ENCODE results near the gene VARS1.

DNA sequence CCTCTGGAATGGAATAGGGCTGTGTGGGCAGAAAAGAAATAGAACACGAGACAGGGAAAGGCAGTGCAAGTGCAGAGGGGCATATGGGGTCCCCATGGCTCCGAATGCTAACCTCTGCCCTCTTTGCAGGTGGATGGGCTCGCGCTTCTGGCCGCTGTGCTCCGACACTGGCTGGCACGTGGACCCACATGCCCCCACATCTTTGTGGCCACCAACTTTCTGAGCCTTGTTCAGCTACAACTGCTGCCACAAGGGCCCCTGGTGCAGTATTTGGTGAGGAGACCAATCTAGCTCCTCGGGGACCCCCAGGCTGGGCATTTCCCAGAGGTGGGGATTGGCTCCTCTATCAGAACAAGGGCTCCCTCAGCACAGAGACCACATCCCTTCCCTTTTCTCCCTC is 34.2 kb downstream of the VARS1 start:
- TF ChIP-seq MAZ (IDR thresholded peaks at IDR 0.05; ENCODE audit: borderline replicate concordance, low read depth, low read length) (no peak), FOXS1 (CRISPR knock-in tag; IDR thresholded peaks at IDR 0.05) (no peak), POLR2A (IDR thresholded peaks at IDR 0.05; ENCODE audit: low read length) (no peak), MYC (IDR thresholded peaks at IDR 0.05; ENCODE audit: borderline replicate concordance, low read length) (no peak), ZFP36 (IDR thresholded peaks at IDR 0.05; ENCODE audit: borderline replicate concordance, partially characterized antibody) (no peak)
- TF ChIP-seq, protein P1, sequence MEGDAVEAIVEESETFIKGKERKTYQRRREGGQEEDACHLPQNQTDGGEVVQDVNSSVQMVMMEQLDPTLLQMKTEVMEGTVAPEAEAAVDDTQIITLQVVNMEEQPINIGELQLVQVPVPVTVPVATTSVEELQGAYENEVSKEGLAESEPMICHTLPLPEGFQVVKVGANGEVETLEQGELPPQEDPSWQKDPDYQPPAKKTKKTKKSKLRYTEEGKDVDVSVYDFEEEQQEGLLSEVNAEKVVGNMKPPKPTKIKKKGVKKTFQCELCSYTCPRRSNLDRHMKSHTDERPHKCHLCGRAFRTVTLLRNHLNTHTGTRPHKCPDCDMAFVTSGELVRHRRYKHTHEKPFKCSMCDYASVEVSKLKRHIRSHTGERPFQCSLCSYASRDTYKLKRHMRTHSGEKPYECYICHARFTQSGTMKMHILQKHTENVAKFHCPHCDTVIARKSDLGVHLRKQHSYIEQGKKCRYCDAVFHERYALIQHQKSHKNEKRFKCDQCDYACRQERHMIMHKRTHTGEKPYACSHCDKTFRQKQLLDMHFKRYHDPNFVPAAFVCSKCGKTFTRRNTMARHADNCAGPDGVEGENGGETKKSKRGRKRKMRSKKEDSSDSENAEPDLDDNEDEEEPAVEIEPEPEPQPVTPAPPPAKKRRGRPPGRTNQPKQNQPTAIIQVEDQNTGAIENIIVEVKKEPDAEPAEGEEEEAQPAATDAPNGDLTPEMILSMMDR (IDR thresholded peaks at IDR 0.05) = no peak
- TF ChIP-seq, protein P2, sequence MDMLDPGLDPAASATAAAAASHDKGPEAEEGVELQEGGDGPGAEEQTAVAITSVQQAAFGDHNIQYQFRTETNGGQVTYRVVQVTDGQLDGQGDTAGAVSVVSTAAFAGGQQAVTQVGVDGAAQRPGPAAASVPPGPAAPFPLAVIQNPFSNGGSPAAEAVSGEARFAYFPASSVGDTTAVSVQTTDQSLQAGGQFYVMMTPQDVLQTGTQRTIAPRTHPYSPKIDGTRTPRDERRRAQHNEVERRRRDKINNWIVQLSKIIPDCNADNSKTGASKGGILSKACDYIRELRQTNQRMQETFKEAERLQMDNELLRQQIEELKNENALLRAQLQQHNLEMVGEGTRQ (IDR thresholded peaks at IDR 0.05) = no peak

Data from A549 (cell line).